SK-N-SH (cell line): ENCODE results near the gene VAMP8. TPM values are rescaled to one million over a fixed set of nuclear protein-coding genes. Genes with fewer than 3 reads are reported as not detected.

Source experiments
- CTCF ChIA-PET: fragments of 300-600, 350-600 bp; formaldehyde crosslinking; extraction: SDS; loops from one replicate; lab custom pipeline; 2021; lab: Yijun Ruan, JAX
- POLR2A ChIA-PET: fragments of 350-600 bp; sonication (Branson Sonifier 250); formaldehyde crosslinking; extraction: SDS; loops from one replicate; lab custom pipeline; 2020; ENCODE audit warnings: antibody characterized with exemption, inconsistent platforms; lab: Yijun Ruan, JAX
- DNase-seq: peaks from one replicate; pipeline ENCODE4 v3.0.0; 2012
- H2AFZ ChIP-seq: fragments of 200-600 bp; sonication (generic); 2 replicates; pipeline ENCODE4 v1.8.1; 2016; ENCODE audit warnings: antibody characterized with exemption, mild to moderate bottlenecking, low read depth
- H3F3A ChIP-seq: fragments of 200-600 bp; sonication (generic); replicated peaks from 2 replicates; pipeline ENCODE3; 2016; ENCODE audit warnings: antibody characterized with exemption, mild to moderate bottlenecking; ENCODE audit not compliant: insufficient read depth
- H3K27ac ChIP-seq, 2 experiments: fragments of 200-500 bp in 1 of 2; fragments of 200-600 bp in 1 of 2; sonication (Bioruptor generic) in 1 of 2; sonication (generic), shearing (Covaris generic) in 1 of 2; 2 replicates each; pipeline versions ENCODE4 v1.5.1 to v1.6.1; 2014 to 2016; ENCODE audit warnings: low read depth in 2 of 2, inconsistent platforms in 1 of 2, low read length in 1 of 2, mild to moderate bottlenecking in 1 of 2, mixed read lengths in 1 of 2
- H3K27me3 ChIP-seq: fragments of 200-600 bp; sonication (generic), shearing (Covaris generic); 2 replicates; pipeline ENCODE4 v1.6.1; 2016; ENCODE audit warnings: mixed run types; ENCODE audit not compliant: insufficient read depth
- H3K36me3 ChIP-seq, 2 experiments: fragments of 200-500 bp in 1 of 2; fragments of 200-600 bp in 1 of 2; sonication (Bioruptor generic) in 1 of 2; sonication (generic) in 1 of 2; replicated peaks in 1 of 2; 2 replicates each; pipeline versions ENCODE3 to v1.5.1; 2014 to 2016; ENCODE audit warnings: low read length in 1 of 2, mild to moderate bottlenecking in 1 of 2; ENCODE audit not compliant: insufficient read depth in 2 of 2, control insufficient read depth in 1 of 2
- H3K4me1 ChIP-seq, 2 experiments: fragments of 200-500 bp in 1 of 2; fragments of 200-600 bp in 1 of 2; sonication (Bioruptor generic) in 1 of 2; sonication (generic), shearing (Covaris generic) in 1 of 2; 2 replicates each; pipeline versions ENCODE4 v1.5.1 to v1.6.1; 2014 to 2016; ENCODE audit warnings: low read depth in 1 of 2, low read length in 1 of 2, mixed run types in 1 of 2; ENCODE audit not compliant: insufficient read depth in 2 of 2, control insufficient read depth in 1 of 2
- H3K4me2 ChIP-seq: fragments of 200-600 bp; sonication (generic), shearing (Covaris generic); 2 replicates; pipeline ENCODE4 v1.6.1; 2017; ENCODE audit warnings: mixed run types
- H3K4me3 ChIP-seq, 2 experiments: fragments of 200-500 bp in 1 of 2; fragments of 200-600 bp in 1 of 2; sonication (Bioruptor generic) in 1 of 2; sonication (generic), shearing (Covaris generic) in 1 of 2; 2 replicates each; pipeline versions ENCODE4 v1.5.1 to v1.8.1; 2014 to 2016; ENCODE audit warnings: low read depth in 2 of 2, inconsistent platforms in 1 of 2, low read length in 1 of 2, mild to moderate bottlenecking in 1 of 2, mixed read lengths in 1 of 2, moderate library complexity in 1 of 2
- H3K79me2 ChIP-seq: fragments of 200-600 bp; sonication (generic); 2 replicates; pipeline ENCODE4 v1.8.1; 2017; ENCODE audit warnings: mild to moderate bottlenecking; ENCODE audit not compliant: insufficient read depth
- H3K9ac ChIP-seq: fragments of 200-600 bp; sonication (generic); 2 replicates; pipeline ENCODE4 v1.6.1; 2017; ENCODE audit warnings: mixed run types
- H3K9me2 ChIP-seq: fragments of 200-600 bp; sonication (generic); 2 replicates; pipeline ENCODE4 v1.6.1; 2017; ENCODE audit warnings: mixed run types
- H3K9me3 ChIP-seq: fragments of 200-600 bp; sonication (generic); 2 replicates; pipeline ENCODE4 v1.6.1; 2017; ENCODE audit warnings: mixed run types, mild to moderate bottlenecking, moderate library complexity
- H4K20me1 ChIP-seq: fragments of 200-600 bp; sonication (generic); 2 replicates; pipeline ENCODE4 v1.6.1; 2017; ENCODE audit warnings: mild to moderate bottlenecking, mixed run types; ENCODE audit not compliant: insufficient read depth
- ELF1 ChIP-seq: IDR thresholded peaks from 2 replicates; pipeline ENCODE4 v1.4.0; 2012
- FOSL2 ChIP-seq: IDR thresholded peaks from 2 replicates; pipeline ENCODE4 v1.4.0; 2012; ENCODE audit warnings: low read depth, mild to moderate bottlenecking, moderate library complexity, borderline replicate concordance
- MEF2A ChIP-seq: IDR thresholded peaks from 2 replicates; pipeline ENCODE4 v1.4.0; 2012; ENCODE audit warnings: low read depth, borderline replicate concordance
- NFIC ChIP-seq: IDR thresholded peaks from 2 replicates; pipeline ENCODE4 v1.4.0; 2012; ENCODE audit warnings: borderline replicate concordance
- RAD21 ChIP-seq: IDR thresholded peaks from 2 replicates; pipeline ENCODE4 v1.6.1; 2012; ENCODE audit warnings: mild to moderate bottlenecking, low read length
- RCOR1 ChIP-seq: fragments of 150-350 bp; IDR thresholded peaks from 2 replicates; pipeline ENCODE4 v1.6.1; 2017; ENCODE audit warnings: antibody characterized with exemption, low read length
- SMC3 ChIP-seq: IDR thresholded peaks from 2 replicates; pipeline ENCODE4 v1.6.1; 2012; ENCODE audit warnings: low read depth, low read length, improper control_type of control experiment
- WGBS: methylation state at CpG from one replicate; pipeline ENCODE4 v1.1.6; 2017; ENCODE audit warnings: low lambda C conversion rate; 5-methylcytosine and 5-hydroxymethylcytosine counted together
- polyA plus RNA-seq, 3 experiments: library from polyadenylated mRNA; depleted of rRNA; stranded (reverse); fragments of >200 nt; gene quantifications; 2 replicates each; pipeline ENCODE4 v1.2.3, GENCODE V29; 2012
- TF ChIP-seq, protein P1 (sequence below): fragments of 150-350 bp; IDR thresholded peaks from 2 replicates; pipeline ENCODE4 v1.6.1; 2017; ENCODE audit warnings: antibody characterized with exemption, low read length, low read depth, borderline replicate concordance
- TF ChIP-seq, protein P2 (sequence below): IDR thresholded peaks from 2 replicates; pipeline ENCODE4 v1.4.0; 2012; ENCODE audit warnings: low read depth
- TF ChIP-seq, protein P3 (sequence below): IDR thresholded peaks from 2 replicates; pipeline ENCODE4 v1.4.0; 2012; ENCODE audit warnings: low read depth, borderline replicate concordance

The VAMP8 gene
- polyA plus RNA-seq, 1 of the 3 experiments (the other 2 are of a cell fraction): 0.72 TPM

DNA sequence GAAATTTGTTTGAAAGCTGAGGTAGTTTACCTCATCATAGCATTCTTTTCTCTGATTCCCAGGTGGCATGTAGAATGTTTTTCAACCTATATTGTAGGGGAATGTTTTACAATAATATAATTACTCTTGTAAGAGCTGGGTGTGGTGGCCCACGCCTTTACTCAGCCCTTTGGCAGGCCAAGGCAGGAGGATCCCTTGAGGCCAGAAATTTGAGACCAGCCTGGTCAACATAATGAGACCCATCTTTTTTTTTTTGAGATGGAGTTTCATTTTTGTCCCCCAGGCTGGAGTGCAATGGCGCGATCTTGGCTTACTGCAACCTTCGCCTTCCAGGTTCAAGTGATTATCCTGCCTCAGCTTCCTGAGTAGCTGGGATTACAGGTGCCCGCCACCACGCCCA is 42.2 kb downstream of the VAMP8 start:
- POLR2A ChIA-PET: no interaction called here
- no peak for DNase-seq
- peaks cover 75% of the 10 kb centered on the region for H3K79me2 ChIP-seq
- H3K36me3 ChIP-seq: peaks cover 37 to 39% of the 10 kb centered on the region in 2 experiments
- no peaks in the 10 kb centered on the region for H3K9me2 ChIP-seq
- peaks cover 15% of the 10 kb centered on the region for H4K20me1 ChIP-seq
- no peaks in the 10 kb centered on the region for H3K27me3 ChIP-seq
- peaks cover 9% of the 10 kb centered on the region in 2 experiments; a peak in 3 of 4 replicates for H3K4me1 ChIP-seq
- H3K4me3 ChIP-seq: no peak overlapping the region
- TF ChIP-seq, protein P1, sequence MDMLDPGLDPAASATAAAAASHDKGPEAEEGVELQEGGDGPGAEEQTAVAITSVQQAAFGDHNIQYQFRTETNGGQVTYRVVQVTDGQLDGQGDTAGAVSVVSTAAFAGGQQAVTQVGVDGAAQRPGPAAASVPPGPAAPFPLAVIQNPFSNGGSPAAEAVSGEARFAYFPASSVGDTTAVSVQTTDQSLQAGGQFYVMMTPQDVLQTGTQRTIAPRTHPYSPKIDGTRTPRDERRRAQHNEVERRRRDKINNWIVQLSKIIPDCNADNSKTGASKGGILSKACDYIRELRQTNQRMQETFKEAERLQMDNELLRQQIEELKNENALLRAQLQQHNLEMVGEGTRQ: no peak
- TF ChIP-seq, protein P2, sequence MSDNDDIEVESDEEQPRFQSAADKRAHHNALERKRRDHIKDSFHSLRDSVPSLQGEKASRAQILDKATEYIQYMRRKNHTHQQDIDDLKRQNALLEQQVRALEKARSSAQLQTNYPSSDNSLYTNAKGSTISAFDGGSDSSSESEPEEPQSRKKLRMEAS: no peak
- TF ChIP-seq NFIC (no peak), FOSL2 (no peak)
- CTCF ChIA-PET: interaction anchor here (0.9 to 7.4 kb wide), 2 partner anchors 17 to 32 kb away, joined by 3 to 59 read pairs; no protein-coding TSS in a partner anchor
- no peak overlapping the region for H3K9ac ChIP-seq
- no peaks in the 10 kb centered on the region for H3F3A ChIP-seq
- no peaks in the 10 kb centered on the region for H3K9me3 ChIP-seq
- no peak overlapping the region for H2AFZ ChIP-seq
- 94% methylated on average over 6 of the region's 6 CpGs for WGBS
- H3K4me2 ChIP-seq: no peak overlapping the region
- no peak overlapping the region for H3K27ac ChIP-seq

DNA sequence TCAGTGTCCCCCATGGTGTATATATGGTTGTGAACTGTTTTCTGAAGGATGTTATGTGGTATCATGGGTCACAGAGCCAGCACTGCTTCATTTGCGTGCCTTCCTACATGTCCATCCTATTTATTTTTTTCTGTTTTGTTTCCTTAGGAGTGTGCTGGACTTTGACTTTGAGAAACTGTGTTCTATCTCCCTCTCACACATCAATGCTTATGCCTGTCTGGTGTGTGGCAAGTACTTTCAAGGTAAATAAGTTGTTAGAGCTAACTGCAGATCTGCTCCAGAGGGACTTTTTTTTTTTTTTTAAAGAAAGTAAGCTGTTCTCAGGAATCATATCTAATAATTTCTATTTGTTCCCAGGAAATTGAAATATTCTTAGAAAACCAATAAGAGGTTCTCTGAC is 44.0 kb downstream of the VAMP8 start:
- POLR2A ChIA-PET: no interaction called here
- H3K9me2 ChIP-seq: no peaks in the 10 kb centered on the region
- no peak overlapping the region for H3K4me3 ChIP-seq
- H3K4me1 ChIP-seq: peaks cover 9% of the 10 kb centered on the region in 2 experiments; a peak in 3 of 4 replicates
- DNase-seq: no peak
- CTCF ChIA-PET: interaction anchor here (7.4 kb wide), 1 partner anchor 15 kb away, joined by 59 read pairs; no protein-coding TSS in a partner anchor
- no peak overlapping the region for H3K27ac ChIP-seq
- peaks cover 15% of the 10 kb centered on the region for H4K20me1 ChIP-seq
- no peak for TF ChIP-seq MEF2A
- TF ChIP-seq SMC3: no peak
- TF ChIP-seq RAD21: no peak
- no peak for TF ChIP-seq RCOR1
- TF ChIP-seq, protein P3, sequence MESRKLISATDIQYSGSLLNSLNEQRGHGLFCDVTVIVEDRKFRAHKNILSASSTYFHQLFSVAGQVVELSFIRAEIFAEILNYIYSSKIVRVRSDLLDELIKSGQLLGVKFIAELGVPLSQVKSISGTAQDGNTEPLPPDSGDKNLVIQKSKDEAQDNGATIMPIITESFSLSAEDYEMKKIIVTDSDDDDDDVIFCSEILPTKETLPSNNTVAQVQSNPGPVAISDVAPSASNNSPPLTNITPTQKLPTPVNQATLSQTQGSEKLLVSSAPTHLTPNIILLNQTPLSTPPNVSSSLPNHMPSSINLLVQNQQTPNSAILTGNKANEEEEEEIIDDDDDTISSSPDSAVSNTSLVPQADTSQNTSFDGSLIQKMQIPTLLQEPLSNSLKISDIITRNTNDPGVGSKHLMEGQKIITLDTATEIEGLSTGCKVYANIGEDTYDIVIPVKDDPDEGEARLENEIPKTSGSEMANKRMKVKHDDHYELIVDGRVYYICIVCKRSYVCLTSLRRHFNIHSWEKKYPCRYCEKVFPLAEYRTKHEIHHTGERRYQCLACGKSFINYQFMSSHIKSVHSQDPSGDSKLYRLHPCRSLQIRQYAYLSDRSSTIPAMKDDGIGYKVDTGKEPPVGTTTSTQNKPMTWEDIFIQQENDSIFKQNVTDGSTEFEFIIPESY: no peak
- TF ChIP-seq ELF1: no peak
- H3K79me2 ChIP-seq: peaks cover 66% of the 10 kb centered on the region
- H2AFZ ChIP-seq: no peak overlapping the region
- no peaks in the 10 kb centered on the region for H3F3A ChIP-seq
- no peak overlapping the region for H3K4me2 ChIP-seq
- H3K36me3 ChIP-seq: peaks cover 48 to 54% of the 10 kb centered on the region in 2 experiments
- no peaks in the 10 kb centered on the region for H3K27me3 ChIP-seq
- H3K9me3 ChIP-seq: no peaks in the 10 kb centered on the region
- no peak overlapping the region for H3K9ac ChIP-seq
- WGBS: 100% methylated on average over 1 of the region's 1 CpG
